HepG2 (cell line): ENCODE measurements around the gene COBL. TPM values are rescaled to one million over a fixed set of nuclear protein-coding genes. Genes with fewer than 3 reads are reported as not detected.

Experiments
- ARID5B ChIP-seq: IDR thresholded peaks from 2 replicates; pipeline ENCODE4 v1.4.0; 2020; ENCODE audit warnings: mild to moderate bottlenecking, missing genetic modification reagents
- CREB1 ChIP-seq, 2 experiments: fragments of 450-650 bp in 1 of 2; IDR thresholded peaks; 2 replicates each; pipeline ENCODE4 v1.6.1; 2016 to 2017; ENCODE audit warnings: control low read depth in 1 of 2, mild to moderate bottlenecking in 1 of 2, missing compliant biosample characterization in 1 of 2, missing genetic modification characterization in 1 of 2
- ETV5 ChIP-seq: IDR thresholded peaks from 2 replicates; pipeline ENCODE4 v1.6.1; 2018; ENCODE audit warnings: missing biosample characterization, missing genetic modification reagents, inconsistent platforms, borderline replicate concordance
- FOXO1 ChIP-seq: sonication (generic); formaldehyde crosslinking; IDR thresholded peaks from 2 replicates; pipeline ENCODE4 v1.4.0; 2020; ENCODE audit warnings: missing genetic modification reagents
- FOXP1 ChIP-seq, 2 experiments: fragments of 450-650 bp in 1 of 2; IDR thresholded peaks; 2 replicates each; pipeline ENCODE4 v1.6.1; 2017 to 2018; ENCODE audit warnings: antibody characterized with exemption in 1 of 2
- HIC2 ChIP-seq: sonication (generic); formaldehyde crosslinking; IDR thresholded peaks from 2 replicates; pipeline ENCODE4 v1.9.0; 2022; ENCODE audit warnings: low read depth, missing genetic modification reagents
- HMG20A ChIP-seq: IDR thresholded peaks from 2 replicates; pipeline ENCODE4 v1.6.1; 2016; ENCODE audit warnings: borderline replicate concordance
- ISX ChIP-seq: sonication (generic); formaldehyde crosslinking; conservative IDR thresholded peaks from 2 replicates; pipeline ENCODE4 v1.5.0; 2020; ENCODE audit warnings: missing genetic modification reagents
- KLF15 ChIP-seq: sonication (generic); formaldehyde crosslinking; IDR thresholded peaks from 2 replicates; pipeline ENCODE4 v1.8.1; 2023; ENCODE audit warnings: borderline replicate concordance, mild to moderate bottlenecking, inconsistent platforms, missing genetic modification reagents, mixed read lengths
- LCORL ChIP-seq, 2 experiments: fragments of 450-650 bp in 1 of 2; sonication (generic) in 1 of 2; formaldehyde crosslinking in 1 of 2; IDR thresholded peaks; 2 replicates each; pipeline versions ENCODE4 v1.5.0 to v1.6.1; 2017 to 2020; ENCODE audit warnings: antibody characterized with exemption in 1 of 2, missing genetic modification reagents in 1 of 2
- MED1 ChIP-seq: sonication (generic); formaldehyde crosslinking; IDR thresholded peaks from 2 replicates; pipeline ENCODE4 v1.4.0; 2020; ENCODE audit warnings: missing genetic modification reagents
- MEIS1 ChIP-seq: sonication (generic); formaldehyde crosslinking; IDR thresholded peaks from 2 replicates; pipeline ENCODE4 v1.9.0; 2021; ENCODE audit warnings: mild to moderate bottlenecking, missing genetic modification reagents, moderate library complexity, borderline replicate concordance
- PAXIP1 ChIP-seq: sonication (generic); formaldehyde crosslinking; conservative IDR thresholded peaks from 2 replicates; pipeline ENCODE4 v1.4.0; 2020; ENCODE audit warnings: mild to moderate bottlenecking, missing genetic modification reagents, moderate library complexity
- RFXANK ChIP-seq: IDR thresholded peaks from 2 replicates; pipeline ENCODE4 v1.6.1; 2016
- TARDBP ChIP-seq: sonication (generic); formaldehyde crosslinking; IDR thresholded peaks from 2 replicates; pipeline ENCODE4 v1.8.0; 2022; ENCODE audit warnings: mild to moderate bottlenecking, missing genetic modification reagents
- TRAFD1 ChIP-seq: sonication (generic); formaldehyde crosslinking; IDR thresholded peaks from 2 replicates; pipeline ENCODE4 v1.5.1; 2020; ENCODE audit warnings: missing genetic modification reagents, mild to moderate bottlenecking, borderline replicate concordance
- ZNF501 ChIP-seq: sonication (generic); formaldehyde crosslinking; IDR thresholded peaks from 2 replicates; pipeline ENCODE4 v1.5.1; 2020; ENCODE audit warnings: mild to moderate bottlenecking, moderate library complexity, missing genetic modification reagents
- ZNF746 ChIP-seq: sonication (generic); formaldehyde crosslinking; IDR thresholded peaks from 2 replicates; pipeline ENCODE4 v1.8.0; 2022; ENCODE audit warnings: mild to moderate bottlenecking, missing genetic modification reagents
- polyA plus RNA-seq, 8 experiments: library from polyadenylated mRNA; depleted of rRNA in 3 of 8; stranded (reverse) in 7 of 8; unstranded in 1 of 8; fragments of >200 nt; fragmentation: Illumina TruSeq in 4 of 8; extraction: Trizol in 4 of 8; gene quantifications; 2 replicates each; pipeline versions ENCODE4 v1.2.1 to v1.2.3, GENCODE V29; 2011 to 2016; ENCODE audit warnings: low read depth in 4 of 8, missing spikeins in 1 of 8, mixed read lengths in 1 of 8; ENCODE audit not compliant: insufficient read depth in 1 of 8
- total RNA-seq, 5 experiments: library from RNA; depleted of rRNA; stranded (reverse); fragments of >200 nt; fragmentation: Illumina TruSeq; extraction: Trizol; gene quantifications; 2 replicates each; pipeline ENCODE4 v1.2.3, GENCODE V29; 2016; ENCODE audit warnings: low read depth in 1 of 5

Gene COBL
- total and polyA plus RNA-seq, 2 of the 13 experiments (the other 11 are each of a cell fraction or from before 2014, with no cell fraction given): 3.8 to 4.9 TPM

- TF ChIP-seq TRAFD1 (CRISPR knock-in tag) (no peak), MEIS1 (CRISPR knock-in tag) (no peak), RFXANK (no peak), TARDBP (CRISPR knock-in tag) (no peak; the same call in 1 of the 2 replicates), CREB1 (IDR thresholded peaks at IDR 0.05) (no peak), CREB1 (CRISPR knock-in tag; IDR thresholded peaks at IDR 0.05) (peak; percentile 56), HMG20A (CRISPR knock-in tag) (0 out of 2 replicates have a peak, but pooled peaks have one; percentile 22), MED1 (CRISPR knock-in tag) (peak; percentile 57; the same call in 1 of the 2 replicates), ZNF746 (CRISPR knock-in tag) (no peak), ETV5 (CRISPR knock-in tag) (peak; percentile 33; the same call in 1 of the 2 replicates), PAXIP1 (peak; percentile 72; the same call in 1 of the 2 replicates), HIC2 (peak; percentile 90; the same call in 1 of the 2 replicates), LCORL (IDR thresholded peaks at IDR 0.05) (no peak), LCORL (CRISPR knock-in tag; IDR thresholded peaks at IDR 0.05) (peak; percentile 64), FOXO1 (peak; percentile 47; the same call in 1 of the 2 replicates), ISX (no peak), ARID5B (CRISPR knock-in tag) (peak; percentile 73), FOXP1 (IDR thresholded peaks at IDR 0.05) (no peak), FOXP1 (CRISPR knock-in tag; IDR thresholded peaks at IDR 0.05) (peak; percentile 37; the same call in 1 of the 2 replicates), ZNF501 (CRISPR knock-in tag) (peak; percentile 51; the same call in 1 of the 2 replicates), KLF15 (CRISPR knock-in tag) (no peak)
These were observed 40.4 kb upstream of the COBL start (continued) for GRCh38 chr7:51356849-51357516.
